GM12878 (cell line): ENCODE data around the gene CSH1. TPM values are rescaled to one million over a fixed set of nuclear protein-coding genes. Genes with fewer than 3 reads are reported as not detected.

Experiments used
- BCL11A ChIP-seq: IDR thresholded peaks from 2 replicates; pipeline ENCODE4 v1.6.1; 2011; ENCODE audit warnings: low read depth, low read length
- CEBPB ChIP-seq, 2 experiments: fragments of 150-350 bp in 1 of 2; IDR thresholded peaks; 2 replicates each; pipeline ENCODE4 v1.6.1; 2012 to 2014; ENCODE audit warnings: low read depth in 2 of 2, low read length in 2 of 2, borderline replicate concordance in 1 of 2, inconsistent platforms in 1 of 2
- CREB1 ChIP-seq: IDR thresholded peaks from 2 replicates; pipeline ENCODE4 v1.6.1; 2012; ENCODE audit warnings: low read depth, mild to moderate bottlenecking, inconsistent platforms
- EZH2 ChIP-seq: IDR thresholded peaks from 2 replicates; pipeline ENCODE4 v1.6.1; 2012; ENCODE audit warnings: low read depth, mild to moderate bottlenecking, control low read depth, inconsistent platforms, low read length, borderline replicate concordance; ENCODE audit not compliant: control insufficient read depth
- JUND ChIP-seq: IDR thresholded peaks from 2 replicates; pipeline ENCODE4 v1.6.1; 2012; ENCODE audit warnings: low read depth, mild to moderate bottlenecking, low read length, improper control_type of control experiment, moderate library complexity
- KAT2A ChIP-seq: conservative IDR thresholded peaks from 2 replicates; pipeline ENCODE4 v1.6.1; 2011; ENCODE audit warnings: low read depth, low read length; ENCODE audit not compliant: control insufficient read depth
- MAX ChIP-seq: IDR thresholded peaks from 2 replicates; pipeline ENCODE4 v1.6.1; 2012; ENCODE audit warnings: low read depth, low read length, improper control_type of control experiment
- NFIC ChIP-seq: IDR thresholded peaks from 2 replicates; pipeline ENCODE4 v1.6.1; 2012; ENCODE audit warnings: low read depth, mild to moderate bottlenecking, inconsistent platforms, low read length, moderate library complexity
- PAX8 ChIP-seq: fragments of 450-650 bp; IDR thresholded peaks from 2 replicates; pipeline ENCODE4 v1.6.1; 2017; ENCODE audit warnings: mild to moderate bottlenecking, moderate library complexity
- RAD21 ChIP-seq: IDR thresholded peaks from 2 replicates; pipeline ENCODE4 v1.6.1; 2011; ENCODE audit warnings: mild to moderate bottlenecking, low read depth, low read length, moderate library complexity; ENCODE audit not compliant: insufficient read depth
- RUNX3 ChIP-seq: IDR thresholded peaks from 2 replicates; pipeline ENCODE4 v1.6.1; 2012; ENCODE audit warnings: low read length, inconsistent platforms
- SIX5 ChIP-seq: IDR thresholded peaks from 2 replicates; pipeline ENCODE4 v1.6.1; 2011; ENCODE audit warnings: mild to moderate bottlenecking, low read depth, low read length, moderate library complexity; ENCODE audit not compliant: severe bottlenecking
- SREBF2 ChIP-seq: IDR thresholded peaks from 2 replicates; pipeline ENCODE4 v1.6.1; 2012; ENCODE audit warnings: mild to moderate bottlenecking, low read length
- STAT3 ChIP-seq: IDR thresholded peaks from 2 replicates; pipeline ENCODE4 v1.6.1; 2011; ENCODE audit warnings: low read depth, low read length, improper control_type of control experiment
- TCF12 ChIP-seq: IDR thresholded peaks from 2 replicates; pipeline ENCODE4 v1.6.1; 2011; ENCODE audit warnings: low read depth, mild to moderate bottlenecking, low read length
- USF2 ChIP-seq: IDR thresholded peaks from 2 replicates; pipeline ENCODE4 v1.6.1; 2011; ENCODE audit warnings: low read depth, low read length, improper control_type of control experiment, borderline replicate concordance
- WRNIP1 ChIP-seq: IDR thresholded peaks from 2 replicates; pipeline ENCODE4 v1.6.1; 2011; ENCODE audit warnings: low read depth, low read length, improper control_type of control experiment, borderline replicate concordance
- YBX1 ChIP-seq: fragments of 450-650 bp; IDR thresholded peaks from 2 replicates; pipeline ENCODE4 v1.6.1; 2016; ENCODE audit warnings: antibody characterized with exemption
- polyA plus RNA-seq, 11 experiments: library from polyadenylated mRNA; depleted of rRNA in 4 of 11; unstranded in 6 of 11; stranded (reverse) in 5 of 11; fragments of >200 nt; fragmentation: Nextera tagmentation in 4 of 11; fragmentation: Illumina TruSeq in 1 of 11; extraction: Ambion mirVana in 4 of 11; extraction: Trizol in 1 of 11; gene quantifications; 1 replicate in 1 of 11; 2 replicates in 10 of 11; pipeline versions ENCODE4 v1.2.1 to v1.2.3, GENCODE V29; 2011 to 2016; ENCODE audit warnings: inconsistent platforms in 2 of 11, missing spikeins in 2 of 11, low read depth in 1 of 11
- total RNA-seq, 4 experiments: library from RNA; depleted of rRNA in 3 of 4; stranded (reverse); fragments of >200 nt in 3 of 4; fragmentation: Illumina TruSeq in 1 of 4; extraction: Trizol in 1 of 4; gene quantifications; 2 replicates each; pipeline versions ENCODE4 v1.2.1 to v1.2.3, GENCODE V29; 2013 to 2021
- TF ChIP-seq, protein P1 (sequence below): IDR thresholded peaks from 2 replicates; pipeline ENCODE4 v1.6.1; 2012; ENCODE audit warnings: mild to moderate bottlenecking, low read depth, low read length
- TF ChIP-seq, protein P2 (sequence below): IDR thresholded peaks from 2 replicates; pipeline ENCODE4 v1.6.1; 2012; ENCODE audit warnings: low read depth, low read length, improper control_type of control experiment

CSH1 gene
- total and polyA plus RNA-seq, 10 of the 15 experiments (the other 5 are each of a cell fraction or from before 2014, with no cell fraction given): not detected

DNA sequence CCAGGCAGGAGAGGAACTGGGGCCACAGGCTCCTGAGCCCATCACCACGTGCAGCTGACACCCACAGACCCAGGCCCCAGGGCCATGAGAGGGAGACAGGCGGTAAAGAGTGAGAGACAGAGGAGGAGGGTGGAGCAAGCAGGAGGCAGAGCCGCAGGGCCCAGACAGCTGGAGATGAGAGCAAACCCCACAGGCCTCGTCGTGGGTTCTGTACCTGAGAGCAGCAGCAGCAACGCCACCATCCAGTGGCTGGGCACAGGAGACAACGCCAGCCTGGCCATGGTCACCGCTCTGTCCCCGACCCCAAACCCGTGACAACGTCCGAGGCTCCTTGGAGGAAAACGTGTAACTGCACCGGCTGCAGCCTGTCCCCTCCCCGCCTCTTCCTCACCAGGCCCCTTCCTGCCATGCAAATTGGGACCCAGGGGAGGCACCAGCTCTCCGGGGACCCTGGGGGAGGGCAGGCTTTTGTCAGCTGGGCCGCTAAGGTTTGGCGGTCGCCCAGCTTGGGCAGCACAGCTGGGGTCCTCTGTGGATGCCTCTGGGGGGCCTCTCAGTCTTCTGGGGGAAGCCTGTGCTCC is 35.7 kb upstream of the CSH1 start, which contains the start of gene CD79B (continued):
- TF ChIP-seq, protein P1, sequence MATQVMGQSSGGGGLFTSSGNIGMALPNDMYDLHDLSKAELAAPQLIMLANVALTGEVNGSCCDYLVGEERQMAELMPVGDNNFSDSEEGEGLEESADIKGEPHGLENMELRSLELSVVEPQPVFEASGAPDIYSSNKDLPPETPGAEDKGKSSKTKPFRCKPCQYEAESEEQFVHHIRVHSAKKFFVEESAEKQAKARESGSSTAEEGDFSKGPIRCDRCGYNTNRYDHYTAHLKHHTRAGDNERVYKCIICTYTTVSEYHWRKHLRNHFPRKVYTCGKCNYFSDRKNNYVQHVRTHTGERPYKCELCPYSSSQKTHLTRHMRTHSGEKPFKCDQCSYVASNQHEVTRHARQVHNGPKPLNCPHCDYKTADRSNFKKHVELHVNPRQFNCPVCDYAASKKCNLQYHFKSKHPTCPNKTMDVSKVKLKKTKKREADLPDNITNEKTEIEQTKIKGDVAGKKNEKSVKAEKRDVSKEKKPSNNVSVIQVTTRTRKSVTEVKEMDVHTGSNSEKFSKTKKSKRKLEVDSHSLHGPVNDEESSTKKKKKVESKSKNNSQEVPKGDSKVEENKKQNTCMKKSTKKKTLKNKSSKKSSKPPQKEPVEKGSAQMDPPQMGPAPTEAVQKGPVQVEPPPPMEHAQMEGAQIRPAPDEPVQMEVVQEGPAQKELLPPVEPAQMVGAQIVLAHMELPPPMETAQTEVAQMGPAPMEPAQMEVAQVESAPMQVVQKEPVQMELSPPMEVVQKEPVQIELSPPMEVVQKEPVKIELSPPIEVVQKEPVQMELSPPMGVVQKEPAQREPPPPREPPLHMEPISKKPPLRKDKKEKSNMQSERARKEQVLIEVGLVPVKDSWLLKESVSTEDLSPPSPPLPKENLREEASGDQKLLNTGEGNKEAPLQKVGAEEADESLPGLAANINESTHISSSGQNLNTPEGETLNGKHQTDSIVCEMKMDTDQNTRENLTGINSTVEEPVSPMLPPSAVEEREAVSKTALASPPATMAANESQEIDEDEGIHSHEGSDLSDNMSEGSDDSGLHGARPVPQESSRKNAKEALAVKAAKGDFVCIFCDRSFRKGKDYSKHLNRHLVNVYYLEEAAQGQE: no peak
- TF ChIP-seq YBX1 (peak; percentile 86), TCF12 (peak; percentile 91), SIX5 (no peak), KAT2A (no peak), WRNIP1 (no peak), EZH2 (no peak), STAT3 (no peak), SREBF2 (no peak), JUND (no peak), RUNX3 (no peak; the same call in 1 of the 2 replicates), MAX (no peak; the same call in 1 of the 2 replicates), RAD21 (no peak), CEBPB (IDR thresholded peaks at IDR 0.05; ENCODE audit: borderline replicate concordance in 1 of 2, low read depth in 2 of 2, low read length in 2 of 2) (no peak), PAX8 (no peak), BCL11A (peak; percentile 49; the same call in 1 of the 2 replicates), NFIC (no peak), CREB1 (0 out of 2 replicates have a peak, but pooled peaks have one; percentile 35), USF2 (no peak; the same call in 1 of the 2 replicates)
- TF ChIP-seq, protein P2, sequence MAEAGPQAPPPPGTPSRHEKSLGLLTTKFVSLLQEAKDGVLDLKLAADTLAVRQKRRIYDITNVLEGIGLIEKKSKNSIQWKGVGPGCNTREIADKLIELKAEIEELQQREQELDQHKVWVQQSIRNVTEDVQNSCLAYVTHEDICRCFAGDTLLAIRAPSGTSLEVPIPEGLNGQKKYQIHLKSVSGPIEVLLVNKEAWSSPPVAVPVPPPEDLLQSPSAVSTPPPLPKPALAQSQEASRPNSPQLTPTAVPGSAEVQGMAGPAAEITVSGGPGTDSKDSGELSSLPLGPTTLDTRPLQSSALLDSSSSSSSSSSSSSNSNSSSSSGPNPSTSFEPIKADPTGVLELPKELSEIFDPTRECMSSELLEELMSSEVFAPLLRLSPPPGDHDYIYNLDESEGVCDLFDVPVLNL: no peak
